DND-41 (cell line): ENCODE results near the gene FIGNL1.

ENCODE experiments used
- EZH2 ChIP-seq: IDR thresholded peaks from 3 replicates; pipeline ENCODE4 v1.6.1; 2012; ENCODE audit warnings: borderline replicate concordance, low read depth, mild to moderate bottlenecking, moderate library complexity, low read length, inconsistent platforms; ENCODE audit not compliant: severe bottlenecking
- TF ChIP-seq, protein P1 (sequence below): IDR thresholded peaks from 2 replicates; pipeline ENCODE4 v1.5.1; 2012; ENCODE audit warnings: borderline replicate concordance, low read length, moderate library complexity, mild to moderate bottlenecking; ENCODE audit not compliant: poor library complexity, severe bottlenecking; ENCODE audit errors: extremely low read depth

DNA sequence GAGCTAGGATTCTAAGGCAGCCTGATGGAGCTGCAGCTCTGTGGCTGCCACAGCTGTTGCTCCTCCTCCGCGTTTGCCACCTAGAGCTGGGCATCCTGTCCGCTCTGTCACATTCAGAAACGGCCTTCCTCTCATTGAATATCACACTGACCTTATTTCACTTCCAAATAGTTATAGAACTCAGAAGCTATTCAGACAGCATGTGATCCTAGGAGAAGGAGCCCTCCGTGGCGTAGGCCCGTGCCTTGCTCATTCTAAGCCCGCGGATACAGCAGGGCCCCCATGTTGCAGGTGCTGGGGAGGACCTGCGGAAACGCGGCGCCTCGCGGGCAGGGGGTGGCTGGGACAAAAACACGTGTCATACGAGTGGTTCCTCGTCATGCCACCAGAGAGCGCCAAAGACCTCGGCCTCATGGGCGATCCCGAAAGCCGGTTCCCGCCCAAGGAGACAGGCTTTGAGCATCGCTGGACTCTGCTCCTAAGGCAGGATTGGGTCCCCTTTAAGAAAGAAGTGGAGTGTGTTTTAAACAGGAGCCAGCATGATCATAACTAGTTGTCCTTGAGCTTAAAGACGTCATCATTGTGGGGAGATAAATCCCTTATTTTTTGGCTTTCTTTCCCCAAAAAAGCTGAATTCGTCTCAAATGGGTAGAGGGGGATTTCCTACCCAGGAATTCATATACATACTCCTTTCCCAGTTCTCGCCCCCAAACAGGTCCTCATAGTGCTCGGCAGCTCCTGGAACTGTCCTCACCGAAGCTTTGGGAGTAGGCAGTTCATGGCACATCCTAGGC is 17.9 kb upstream of the FIGNL1 start:
- no peak for TF ChIP-seq EZH2
- TF ChIP-seq, protein P1, sequence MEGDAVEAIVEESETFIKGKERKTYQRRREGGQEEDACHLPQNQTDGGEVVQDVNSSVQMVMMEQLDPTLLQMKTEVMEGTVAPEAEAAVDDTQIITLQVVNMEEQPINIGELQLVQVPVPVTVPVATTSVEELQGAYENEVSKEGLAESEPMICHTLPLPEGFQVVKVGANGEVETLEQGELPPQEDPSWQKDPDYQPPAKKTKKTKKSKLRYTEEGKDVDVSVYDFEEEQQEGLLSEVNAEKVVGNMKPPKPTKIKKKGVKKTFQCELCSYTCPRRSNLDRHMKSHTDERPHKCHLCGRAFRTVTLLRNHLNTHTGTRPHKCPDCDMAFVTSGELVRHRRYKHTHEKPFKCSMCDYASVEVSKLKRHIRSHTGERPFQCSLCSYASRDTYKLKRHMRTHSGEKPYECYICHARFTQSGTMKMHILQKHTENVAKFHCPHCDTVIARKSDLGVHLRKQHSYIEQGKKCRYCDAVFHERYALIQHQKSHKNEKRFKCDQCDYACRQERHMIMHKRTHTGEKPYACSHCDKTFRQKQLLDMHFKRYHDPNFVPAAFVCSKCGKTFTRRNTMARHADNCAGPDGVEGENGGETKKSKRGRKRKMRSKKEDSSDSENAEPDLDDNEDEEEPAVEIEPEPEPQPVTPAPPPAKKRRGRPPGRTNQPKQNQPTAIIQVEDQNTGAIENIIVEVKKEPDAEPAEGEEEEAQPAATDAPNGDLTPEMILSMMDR, result peak; percentile 97
